GM21737 (cell line): Measurements from ENCODE around the gene ZFAND5.
A peak's percentile ranks its signal among the peaks of the same experiment; 100 is the strongest.

ENCODE experiments used
- ATAC-seq: cut with Tn5 transposase; IDR thresholded peaks from one replicate; pipeline ENCODE4 v1.9.1; 2021; ENCODE audit warnings: mild to moderate bottlenecking, moderate library complexity; ENCODE audit not compliant: unreplicated experiment

The ZFAND5 gene, protein sequence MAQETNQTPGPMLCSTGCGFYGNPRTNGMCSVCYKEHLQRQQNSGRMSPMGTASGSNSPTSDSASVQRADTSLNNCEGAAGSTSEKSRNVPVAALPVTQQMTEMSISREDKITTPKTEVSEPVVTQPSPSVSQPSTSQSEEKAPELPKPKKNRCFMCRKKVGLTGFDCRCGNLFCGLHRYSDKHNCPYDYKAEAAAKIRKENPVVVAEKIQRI

GRCh38 chr9:72364679-72365524 lies at the start of gene ZFAND5:
TSS of gene ZFAND5 (minus strand) at chr9:72365208. CDS start at chr9:72360778, 4,430 bp downstream.
- peak; percentile 81 for ATAC-seq

- ATAC-seq, result no peak
Observed at GRCh38 chr9:72412483-72413040, 47.6 kb upstream of the ZFAND5 start.

- ATAC-seq, result no peak
Observed at GRCh38 chr9:72410214-72410613, 45.2 kb upstream of the ZFAND5 start.

DNA sequence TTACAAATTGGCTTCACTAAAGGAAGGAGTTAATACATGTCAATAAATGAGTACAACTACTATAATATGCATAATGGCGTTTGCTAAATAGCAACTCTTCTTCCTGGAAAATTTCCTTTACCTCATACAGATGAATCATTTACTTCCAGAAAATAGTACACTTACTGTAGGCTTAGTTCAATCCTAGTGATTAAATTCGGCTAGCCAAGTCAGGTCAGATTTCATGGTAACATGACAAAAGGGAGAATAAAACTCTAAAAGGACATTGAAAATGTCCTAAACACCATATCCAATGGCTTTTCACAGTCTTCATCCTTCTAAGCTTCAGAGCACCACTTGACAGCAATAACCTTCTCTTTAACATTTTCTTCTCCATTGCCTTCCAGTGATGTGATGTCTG lies 42.1 kb upstream of the ZFAND5 start:
- no peak for ATAC-seq

- ATAC-seq, result no peak
Observed at GRCh38 chr9:72402744-72403143, 37.7 kb upstream of the ZFAND5 start.

GRCh38 chr9:72401396-72401795 lies 36.4 kb upstream of the ZFAND5 start:
- no peak for ATAC-seq

DNA sequence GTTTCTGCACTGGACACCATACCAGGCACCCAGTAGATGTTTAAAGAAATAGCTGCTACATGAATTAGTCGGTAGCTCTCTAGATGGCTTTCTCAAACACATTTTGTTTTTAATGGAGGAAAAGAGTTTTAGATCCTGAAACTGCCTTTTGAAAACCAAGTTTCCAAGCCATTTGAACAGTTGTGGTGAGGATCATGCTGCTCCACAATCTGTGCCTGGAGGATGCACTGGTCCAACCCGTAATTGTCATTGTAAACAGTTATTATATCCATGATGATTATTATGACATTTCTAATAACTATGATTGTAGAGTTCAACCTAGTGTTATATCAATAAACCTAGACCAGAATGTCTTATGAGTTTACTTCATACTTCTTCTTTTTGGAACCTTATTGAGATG lies 35.9 kb upstream of the ZFAND5 start:
- no peak for ATAC-seq

DNA sequence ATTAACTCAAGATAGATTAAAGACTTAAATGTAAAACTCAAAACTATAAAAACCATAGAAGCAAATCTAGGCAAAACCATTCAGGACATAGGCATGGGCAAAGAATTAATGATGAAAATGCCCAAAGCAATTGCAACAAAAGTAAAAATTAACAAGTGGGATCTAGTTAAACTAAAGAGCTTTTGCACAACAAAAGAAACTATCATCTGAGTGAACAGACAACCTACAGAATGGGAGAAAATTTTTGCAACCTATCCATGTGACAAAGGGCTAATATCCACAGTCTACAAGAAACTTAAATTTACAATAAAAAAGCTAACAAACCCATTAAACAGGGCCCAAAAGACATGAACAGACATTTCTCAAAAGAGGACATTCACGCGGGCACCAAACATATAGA lies 34.4 kb upstream of the ZFAND5 start:
- no peak for ATAC-seq

GRCh38 chr9:72396247-72397091 lies 31.5 kb upstream of the ZFAND5 start:
- ATAC-seq, result no peak

DNA sequence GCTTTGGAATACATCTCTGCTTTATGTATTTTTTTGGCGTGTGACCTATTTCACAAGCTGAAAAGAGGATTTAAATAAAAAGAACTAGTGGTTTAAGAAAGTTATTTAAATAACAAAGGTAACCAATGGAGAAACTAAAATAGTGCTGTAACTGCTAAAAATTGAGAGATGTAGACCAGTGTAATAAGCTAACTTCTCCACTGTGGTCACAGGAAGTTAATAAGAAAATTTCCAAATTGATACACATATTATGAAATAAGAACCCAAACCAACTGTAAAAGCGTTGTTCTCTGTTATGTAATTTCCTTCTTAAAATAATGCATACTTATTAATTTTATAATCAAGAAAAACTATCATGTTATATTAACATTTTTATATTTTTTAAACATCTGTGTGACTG lies 29.1 kb upstream of the ZFAND5 start:
- no peak for ATAC-seq

GRCh38 chr9:72390907-72391306 lies 25.9 kb upstream of the ZFAND5 start:
- ATAC-seq, result no peak

DNA sequence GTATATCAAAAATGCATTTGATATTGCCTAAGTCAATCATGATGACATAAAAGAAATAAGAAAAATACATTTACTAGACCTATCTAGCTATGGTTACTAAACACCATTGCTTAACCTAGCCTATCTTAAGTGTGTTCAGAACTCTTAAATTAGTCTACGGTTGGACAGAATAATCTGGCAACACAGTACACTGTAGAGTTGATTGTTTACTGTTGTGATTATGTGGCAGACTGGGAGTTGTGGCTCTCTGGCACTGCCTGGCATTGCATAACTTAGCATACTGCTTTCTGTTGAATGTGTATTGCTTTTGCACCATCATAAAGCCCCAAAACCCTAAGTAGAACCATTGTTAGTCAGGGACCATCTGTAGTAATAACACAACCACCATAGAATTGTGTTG lies 21.2 kb upstream of the ZFAND5 start:
- no peak for ATAC-seq

DNA sequence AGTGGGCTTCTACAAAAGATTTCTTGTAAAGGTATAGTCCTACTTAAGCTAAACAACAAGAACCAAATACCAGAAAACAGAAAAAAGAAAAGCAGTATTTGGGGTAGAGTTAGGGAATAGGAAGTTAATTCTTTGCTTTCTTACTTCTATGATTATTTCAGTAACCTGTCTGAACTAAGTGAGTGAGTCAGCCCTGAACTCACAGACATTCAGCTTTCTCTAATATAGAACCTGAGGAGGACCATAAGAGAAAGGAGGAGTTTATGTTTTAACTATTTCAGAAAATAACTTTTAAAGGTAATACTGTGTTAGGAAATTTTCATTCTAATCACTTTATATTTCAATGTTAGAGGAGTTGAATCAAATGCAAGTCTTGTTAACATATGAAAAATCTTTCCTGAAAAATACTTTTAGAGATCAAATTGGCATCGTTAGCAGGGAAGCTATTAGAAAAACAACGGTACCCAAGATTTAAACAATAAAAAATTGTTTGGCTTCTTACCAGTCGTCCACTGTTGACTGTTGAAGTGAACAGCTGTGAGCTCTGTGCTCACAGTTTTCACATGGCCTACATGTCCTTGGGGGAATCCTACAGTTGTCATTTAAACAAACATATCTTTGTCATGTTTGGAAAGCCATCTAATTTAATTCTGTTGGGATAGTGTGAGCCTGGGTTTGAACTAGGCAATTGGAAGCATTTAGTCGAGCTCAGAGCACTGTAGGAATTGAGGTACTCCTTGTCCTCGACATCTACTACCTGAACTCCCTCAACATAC lies 19.9 kb upstream of the ZFAND5 start:
- ATAC-seq, result no peak

GRCh38 chr9:72383978-72384709 lies 19.1 kb upstream of the ZFAND5 start:
- no peak for ATAC-seq

DNA sequence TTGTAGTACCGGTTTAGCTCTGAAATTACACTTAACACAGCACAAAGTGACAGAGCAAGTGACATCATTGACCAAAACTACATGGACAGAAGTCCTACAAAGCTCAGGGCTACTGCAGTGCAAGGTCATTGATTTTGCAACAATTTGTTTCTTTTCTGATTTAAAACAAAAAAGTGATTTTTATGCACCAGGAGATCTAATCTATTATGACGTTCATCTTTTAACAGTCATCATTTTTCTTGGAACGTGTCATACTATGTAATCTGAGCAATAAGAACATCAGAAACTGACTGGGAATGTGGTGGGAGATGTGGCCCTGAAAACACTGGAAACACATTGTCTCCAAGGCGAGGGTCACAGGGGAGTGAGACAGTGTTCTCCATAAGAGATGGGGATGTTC lies 17.4 kb upstream of the ZFAND5 start:
- ATAC-seq, result no peak

- ATAC-seq, result no peak
Observed at GRCh38 chr9:72377041-72377440, 12.0 kb upstream of the ZFAND5 start.

DNA sequence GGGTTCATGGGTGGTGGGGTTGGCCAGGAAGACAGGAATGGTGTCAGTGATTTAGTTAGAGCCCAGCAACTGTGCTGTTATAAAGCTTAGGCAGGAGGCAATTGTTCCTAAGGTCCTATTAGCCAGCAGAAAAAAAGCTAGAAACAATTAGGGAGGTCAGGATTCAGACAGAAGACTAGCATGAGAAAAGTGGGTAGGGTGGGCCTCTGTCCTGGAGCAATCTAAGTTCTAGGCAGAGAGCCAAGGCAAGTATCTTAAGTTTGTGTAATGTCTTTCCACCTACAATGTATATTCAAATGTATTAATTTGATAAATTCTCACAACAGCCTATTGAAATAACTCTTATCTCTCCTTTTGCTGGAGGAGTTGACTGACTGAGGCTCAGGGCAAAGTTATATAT lies 6.1 kb upstream of the ZFAND5 start:
- ATAC-seq, result no peak

DNA sequence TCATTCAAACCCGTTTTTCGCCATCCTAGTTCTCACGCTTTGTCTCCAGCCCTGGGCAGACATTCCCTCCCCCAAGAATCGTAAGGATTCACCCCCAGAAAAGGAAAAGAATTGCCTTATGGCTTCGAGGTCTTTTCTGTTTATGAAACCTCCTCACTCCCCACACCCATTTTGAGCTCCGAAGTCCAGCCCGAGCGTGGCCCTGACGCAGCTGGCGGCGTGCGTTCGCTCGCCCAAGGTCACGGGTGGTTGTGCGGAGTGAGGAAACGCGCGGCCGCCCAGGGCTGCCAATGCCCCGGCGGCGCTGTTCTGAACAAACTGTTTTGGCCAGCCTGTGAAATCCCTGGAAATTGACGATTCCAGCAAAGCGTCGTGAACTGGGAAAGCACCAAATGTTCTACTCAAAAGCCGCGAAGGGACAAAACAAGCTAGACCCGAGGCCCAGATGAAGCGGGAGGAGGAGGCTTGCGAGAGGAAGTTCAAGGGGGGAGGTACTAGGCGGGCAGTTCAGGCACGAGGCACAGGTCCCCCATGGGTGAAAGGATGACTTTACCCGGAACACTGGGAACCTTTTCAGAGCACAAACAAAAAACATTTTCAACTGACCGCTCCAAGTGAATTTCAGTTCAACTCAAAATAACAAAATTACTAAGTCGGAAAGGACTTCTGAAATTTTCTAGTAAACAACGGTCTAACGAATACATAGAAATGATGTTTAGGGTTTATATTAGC lies 683 bp upstream of the ZFAND5 start:
- ATAC-seq, result peak; percentile 27
